Fibroblast of upper back skin (primary cell): Measurements from ENCODE around the gene SLC5A4.
"Not testable (repeated sequence)": the region's sequence is repeated elsewhere in the genome, so short reads cannot be mapped to it uniquely, and the experiment has no call there.

Source experiments
- DNase-seq: peaks from one replicate; pipeline ENCODE4 v3.0.0-alpha.2; 2013

The SLC5A4 gene

GRCh38 chr22:32199341-32199740 is 55.8 kb downstream of the SLC5A4 start:
- no peak for DNase-seq

- not testable (repeated sequence) for DNase-seq
Observed at GRCh38 chr22:32197553-32198226, 57.5 kb downstream of the SLC5A4 start.

- DNase-seq: not testable (repeated sequence)
Observed at GRCh38 chr22:32195900-32196299, 59.2 kb downstream of the SLC5A4 start.

GRCh38 chr22:32193346-32193745 is 61.8 kb downstream of the SLC5A4 start:
- DNase-seq: not testable (repeated sequence)

- DNase-seq: not testable (repeated sequence)
Observed at GRCh38 chr22:32191021-32191420, 64.1 kb downstream of the SLC5A4 start.

GRCh38 chr22:32185821-32186220 is 69.3 kb downstream of the SLC5A4 start:
- DNase-seq: no peak

- no peak for DNase-seq
Observed at GRCh38 chr22:32183625-32184024, 71.5 kb downstream of the SLC5A4 start.

GRCh38 chr22:32181043-32181442 is 74.1 kb downstream of the SLC5A4 start:
- DNase-seq: no peak

- DNase-seq: peak; percentile 3
Observed at GRCh38 chr22:32177221-32177765, 77.9 kb downstream of the SLC5A4 start.

GRCh38 chr22:32175683-32176644 is 79.2 kb downstream of the SLC5A4 start:
- no peak for DNase-seq

- no peak for DNase-seq
Observed at GRCh38 chr22:32175115-32175514, 80.0 kb downstream of the SLC5A4 start.
